Right lobe of liver (tissue), 4 donors: ENCODE measurements around the gene KCNQ5.

Experiments
- POLR2A ChIP-seq: fragments of 450-650 bp; IDR thresholded peaks from one replicate; pipeline ENCODE4 v1.6.1; 2017; ENCODE audit warnings: antibody characterized with exemption, mild to moderate bottlenecking
- TF ChIP-seq, protein P1 (sequence below), 4 donors: fragments of 200-600 bp in 3 of 4; fragments of 450-650 bp in 1 of 4; IDR thresholded peaks; one replicate each; pipeline versions ENCODE4 v1.5.1 to v1.8.0; 2016 to 2022; ENCODE audit warnings: antibody characterized with exemption in 4 of 4, mild to moderate bottlenecking in 2 of 4
- donor health status: DM: no; HTN: no; CAD: no.
- donor health status: DM: no; HTN: no; CAD: no.
- donor health status: DM: no; HTN: yes; CAD: no.

DNA sequence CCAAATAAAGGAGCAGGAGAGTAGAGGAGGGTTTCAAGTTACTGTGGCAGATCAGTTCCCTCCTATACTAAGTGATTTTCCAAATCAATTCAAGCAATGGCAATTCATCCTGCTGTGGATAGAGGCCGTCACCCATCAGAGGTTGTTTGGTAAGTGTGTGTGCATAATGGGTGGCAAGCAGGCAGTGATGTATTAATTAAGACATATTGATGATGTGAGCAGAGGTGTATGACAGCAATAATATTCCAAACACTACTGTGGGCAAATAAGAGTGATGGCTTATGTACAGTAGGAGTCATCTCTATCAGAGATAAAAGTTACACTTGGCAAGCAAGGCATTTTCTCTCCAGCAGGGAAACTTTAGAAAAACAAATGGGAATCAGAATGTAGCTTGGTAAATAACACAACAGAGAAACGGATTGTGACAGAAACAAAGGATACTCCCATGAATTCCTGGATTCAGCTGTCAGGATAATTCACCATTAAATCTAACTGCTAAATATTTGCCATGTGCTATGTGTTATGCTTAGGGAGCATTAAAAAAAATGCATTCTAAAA lies 407.1 kb downstream of the KCNQ5 start:
- no peak for TF ChIP-seq POLR2A
- TF ChIP-seq, protein P1, sequence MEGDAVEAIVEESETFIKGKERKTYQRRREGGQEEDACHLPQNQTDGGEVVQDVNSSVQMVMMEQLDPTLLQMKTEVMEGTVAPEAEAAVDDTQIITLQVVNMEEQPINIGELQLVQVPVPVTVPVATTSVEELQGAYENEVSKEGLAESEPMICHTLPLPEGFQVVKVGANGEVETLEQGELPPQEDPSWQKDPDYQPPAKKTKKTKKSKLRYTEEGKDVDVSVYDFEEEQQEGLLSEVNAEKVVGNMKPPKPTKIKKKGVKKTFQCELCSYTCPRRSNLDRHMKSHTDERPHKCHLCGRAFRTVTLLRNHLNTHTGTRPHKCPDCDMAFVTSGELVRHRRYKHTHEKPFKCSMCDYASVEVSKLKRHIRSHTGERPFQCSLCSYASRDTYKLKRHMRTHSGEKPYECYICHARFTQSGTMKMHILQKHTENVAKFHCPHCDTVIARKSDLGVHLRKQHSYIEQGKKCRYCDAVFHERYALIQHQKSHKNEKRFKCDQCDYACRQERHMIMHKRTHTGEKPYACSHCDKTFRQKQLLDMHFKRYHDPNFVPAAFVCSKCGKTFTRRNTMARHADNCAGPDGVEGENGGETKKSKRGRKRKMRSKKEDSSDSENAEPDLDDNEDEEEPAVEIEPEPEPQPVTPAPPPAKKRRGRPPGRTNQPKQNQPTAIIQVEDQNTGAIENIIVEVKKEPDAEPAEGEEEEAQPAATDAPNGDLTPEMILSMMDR (IDR thresholded peaks at IDR 0.05) = no peak
